ENCODE data around the gene KEL. TPM values are rescaled to one million over a fixed set of nuclear protein-coding genes. Genes with fewer than 3 reads are reported as not detected.

KEL gene
- total RNA-seq, 1 donor from 2014 or later: 1.3 TPM

DNA sequence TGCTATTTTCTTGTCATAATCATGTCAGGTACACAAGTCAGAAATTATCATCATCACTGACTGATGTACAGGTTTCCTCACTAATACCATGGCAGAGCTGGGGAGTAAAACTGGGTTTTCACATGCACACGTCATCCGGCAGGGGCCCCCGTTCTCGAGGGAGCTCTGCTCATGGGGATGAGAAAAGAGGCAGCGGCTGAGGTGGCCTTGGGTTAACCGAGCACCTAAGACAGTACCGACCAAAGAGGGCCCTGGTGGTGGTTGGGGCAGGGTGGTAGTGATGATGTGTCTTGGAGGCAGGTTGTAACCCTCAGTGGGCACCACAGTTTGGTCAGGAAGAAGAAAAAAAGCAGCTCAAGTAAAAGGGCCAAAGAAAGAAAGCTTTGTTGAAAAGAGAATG, 64.5 kb downstream of the KEL start:
- DNase-seq (ENCODE audit: low spot score): peak; percentile 29

DNA sequence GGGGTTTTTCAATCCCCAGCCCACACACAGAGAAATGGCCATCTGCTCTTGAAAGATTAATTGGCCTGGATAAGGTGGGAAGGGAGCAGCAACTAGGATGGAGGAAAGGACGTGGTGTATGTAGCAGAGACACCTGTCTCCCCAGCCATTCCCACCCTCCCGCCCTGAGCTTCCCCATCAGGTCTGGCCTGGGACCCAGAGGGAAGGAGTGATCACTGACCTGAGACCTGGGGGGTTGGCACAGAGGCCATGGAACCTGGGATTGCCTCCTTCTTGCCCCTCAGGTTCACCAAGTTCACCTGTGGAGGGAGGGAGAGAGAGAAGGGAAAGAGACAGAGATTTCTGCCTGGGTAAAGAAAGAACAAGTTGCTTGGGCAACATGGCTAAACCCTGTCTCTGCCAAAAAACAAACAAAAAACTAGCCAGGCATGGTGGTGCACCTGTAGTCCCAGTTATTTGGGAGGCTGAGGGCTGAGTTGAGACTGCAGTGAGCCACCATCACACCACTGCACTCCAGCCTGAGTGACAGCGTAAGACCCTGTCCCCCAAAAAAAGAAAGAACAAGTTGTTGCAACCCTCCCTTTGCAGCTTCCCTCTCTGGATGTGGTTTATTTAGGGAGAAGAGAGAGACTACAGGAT, 65.3 kb downstream of the KEL start:
- peak; percentile 10 for DNase-seq (ENCODE audit: low spot score)

DNA sequence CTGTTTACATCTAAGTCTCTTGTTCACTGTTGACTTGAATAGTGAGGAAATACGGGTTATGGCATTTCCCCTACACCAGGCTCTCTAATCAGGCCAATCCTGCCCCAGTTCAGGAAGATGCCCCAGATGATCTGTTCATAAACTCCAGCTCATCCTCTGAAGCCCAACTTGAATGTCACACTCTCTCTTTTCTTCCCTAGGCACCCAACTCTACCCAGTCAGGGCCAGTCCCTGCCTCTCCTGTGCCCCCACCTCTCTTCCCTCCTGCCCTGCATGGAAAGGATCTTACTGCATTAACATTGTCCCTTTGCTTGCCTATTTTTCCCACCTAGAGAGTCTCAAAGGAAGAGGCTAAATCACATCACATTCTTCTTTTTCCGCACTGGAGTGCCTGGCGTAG, 66.0 kb downstream of the KEL start:
- peak; percentile 18 for DNase-seq (ENCODE audit: low spot score)

- DNase-seq (ENCODE audit: low spot score): peak; percentile 35
These were observed 67.1 kb downstream of the KEL start for GRCh38 chr7:142894985-142895593.

DNA sequence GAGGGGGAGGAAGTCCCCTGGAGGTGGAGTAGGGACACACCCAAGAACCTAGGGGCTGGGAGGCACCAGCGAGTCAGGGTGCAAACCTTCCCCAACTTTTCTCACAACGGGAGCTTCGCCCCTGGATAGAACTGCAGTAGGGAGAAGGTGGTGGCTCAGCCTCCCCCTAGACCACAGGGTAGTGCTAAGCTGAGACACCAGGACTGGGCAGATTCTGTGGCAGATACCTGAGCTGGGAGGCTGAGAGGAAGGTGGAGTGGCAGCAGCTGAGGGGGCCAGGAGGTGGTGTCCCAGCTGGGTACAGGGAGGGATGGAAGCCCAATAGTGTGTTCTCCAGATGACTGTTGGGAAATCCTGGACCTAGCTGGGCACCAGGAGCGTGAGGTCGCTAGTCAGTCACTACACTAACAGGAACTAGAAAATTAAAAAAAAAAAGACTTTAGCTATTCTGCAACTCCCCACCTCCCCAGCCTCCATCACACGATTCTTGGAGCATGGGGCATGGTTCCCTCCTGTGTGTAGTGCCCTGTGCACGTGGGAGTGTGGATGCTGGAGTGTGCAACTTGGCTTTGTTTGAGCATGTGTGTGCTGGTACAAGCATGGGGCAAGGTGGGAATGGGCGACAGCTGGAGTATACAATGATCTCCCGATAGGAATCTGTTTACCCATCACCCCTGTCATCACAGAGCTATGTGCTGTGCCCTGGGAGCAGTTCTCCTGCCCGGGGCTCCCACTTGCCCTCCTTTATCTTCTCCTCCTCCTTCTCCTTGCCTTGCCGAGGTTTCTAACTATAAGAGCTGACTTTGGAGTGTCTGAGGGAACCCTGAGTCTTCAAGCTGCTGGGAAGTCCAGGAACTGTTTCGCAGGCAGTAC, 67.8 kb downstream of the KEL start:
- DNase-seq (ENCODE audit: low spot score): peak; percentile 25

- DNase-seq (ENCODE audit: low spot score): no peak
These were observed 69.2 kb downstream of the KEL start for GRCh38 chr7:142892951-142893350.

GRCh38 chr7:142891490-142892082, 70.6 kb downstream of the KEL start:
- DNase-seq (ENCODE audit: low spot score): peak; percentile 32

Other genes starting within 250 kb of the KEL start
- not detected for gene PRSS1, start 212.9 kb downstream of the KEL start, total RNA-seq
- gene PRSS2, start 191.4 kb downstream of the KEL start, total RNA-seq: not detected
- gene EPHB6, start 107.3 kb downstream of the KEL start, total RNA-seq: 55.9 TPM
- gene TRPV6, start 76.6 kb downstream of the KEL start, total RNA-seq: 27.7 TPM
- gene TRPV5, start 28.6 kb downstream of the KEL start, total RNA-seq: not detected
- gene LLCFC1, start 22.9 kb downstream of the KEL start, total RNA-seq: not detected
- not detected for gene OR9A2, start 64.8 kb upstream of the KEL start, total RNA-seq
- not detected for gene OR6V1, start 90.0 kb upstream of the KEL start, total RNA-seq
- not detected for gene PIP, start 169.7 kb upstream of the KEL start, total RNA-seq
- gene TAS2R39, start 221.1 kb upstream of the KEL start, total RNA-seq: not detected

Data from ureter (tissue), 1 donor.